Epithelial cell of proximal tubule (primary cell): ENCODE measurements around the gene IKZF4. TPM values are rescaled to one million over a fixed set of nuclear protein-coding genes. Genes with fewer than 3 reads are reported as not detected.

Source experiments
- DNase-seq: peaks from one replicate; pipeline ENCODE4 v3.0.0-alpha.2; 2011; ENCODE audit warnings: low read depth
- H3K4me3 ChIP-seq: 2 replicates; pipeline ENCODE4 v1.5.1; 2011; ENCODE audit warnings: low read depth, mild to moderate bottlenecking, low read length
- CTCF ChIP-seq: conservative IDR thresholded peaks from 2 replicates; pipeline ENCODE4 v1.5.1; 2012; ENCODE audit warnings: low read depth, mild to moderate bottlenecking, low read length
- total RNA-seq: library from RNA; depleted of rRNA; stranded (reverse); fragments of >200 nt; gene quantifications from 2 replicates; pipeline ENCODE4 v1.2.3, GENCODE V29; 2015

Gene IKZF4
- 0.94 and 3.1 TPM in 2 replicates for total RNA-seq

GRCh38 chr12:56020423-56021184 is at the start of gene IKZF4:
Gene IKZF4 (plus strand): TSS chr12:56021043. CDS start chr12:56021494, 451 bp downstream.
- TF ChIP-seq CTCF = no peak
- no peak for DNase-seq
- H3K4me3 ChIP-seq = peak within 1 kb of the TSS; percentile 7

GRCh38 chr12:55972042-55972441 is 48.8 kb upstream of the IKZF4 start:
- TF ChIP-seq CTCF = no peak
- DNase-seq = no peak
- no peak overlapping the region for H3K4me3 ChIP-seq

DNA sequence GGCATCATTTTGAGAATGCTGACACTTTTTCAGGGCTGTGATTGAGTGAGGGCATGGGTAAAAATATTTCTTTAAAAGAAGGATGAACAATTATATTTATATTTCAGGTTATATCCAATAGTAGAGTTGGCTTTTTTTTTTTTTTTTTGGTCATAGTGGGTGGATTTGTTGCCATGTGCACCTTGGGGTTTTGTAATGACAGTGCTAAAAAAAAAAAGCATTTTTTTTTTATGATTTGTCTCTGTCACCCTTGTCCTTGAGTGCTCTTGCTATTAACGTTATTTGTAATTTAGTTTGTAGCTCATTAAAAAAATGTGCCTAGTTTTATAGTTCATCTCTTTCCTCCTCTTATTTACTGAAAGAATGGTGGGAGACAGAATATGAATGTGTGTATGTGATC is 48.4 kb upstream of the IKZF4 start:
- H3K4me3 ChIP-seq = peak overlapping the region; percentile 59
- DNase-seq = no peak
- TF ChIP-seq CTCF = no peak

GRCh38 chr12:55972911-55973598 is 47.8 kb upstream of the IKZF4 start:
- H3K4me3 ChIP-seq = peak overlapping the region; percentile 59
- no peak for DNase-seq
- TF ChIP-seq CTCF = no peak

- no peak for TF ChIP-seq CTCF
- peak; percentile 100 for DNase-seq
- peak within 1 kb of the TSS; percentile 79 for H3K4me3 ChIP-seq
Observed at GRCh38 chr12:55973599-55974307, 47.1 kb upstream of the IKZF4 start, which contains the start of gene RAB5B. Gene RAB5B (plus strand): TSS chr12:55974078. CDS start chr12:55986961, 12,883 bp downstream.

- no peak for DNase-seq
- peak overlapping the region; percentile 79 for H3K4me3 ChIP-seq
- no peak for TF ChIP-seq CTCF
Observed at GRCh38 chr12:55974308-55974730, 46.5 kb upstream of the IKZF4 start.
